Measurements from ENCODE around the gene DUSP8. TPM values are rescaled to one million over a fixed set of nuclear protein-coding genes. Genes with fewer than 3 reads are reported as not detected.

The DUSP8 gene
- total RNA-seq, 1 experiment from 2014 or later, result 2.4 TPM

- TF ChIP-seq ZSCAN18 (CRISPR knock-in tag; IDR thresholded peaks at IDR 0.05), result no peak
- TF ChIP-seq GABPB1 (CRISPR knock-in tag; IDR thresholded peaks at IDR 0.05), result no peak
- no peak for TF ChIP-seq STAT6 (CRISPR knock-in tag; conservative IDR thresholded peaks at IDR 0.05; ENCODE audit: low read depth)
Measured at GRCh38 chr11:1504138-1504537, 67.9 kb downstream of the DUSP8 start (continued).

Other genes with a start within 250 kb of the DUSP8 start
- 22.1 to 34.5 TPM (median 26.2 TPM) in 3 replicates for gene BRSK2, start 182.3 kb downstream of the DUSP8 start, total RNA-seq (2021)
- gene MOB2, start 85.5 kb downstream of the DUSP8 start, total RNA-seq (2021), result 17.7 to 23.4 TPM (median 21.7 TPM) in 3 replicates
- not detected in 3 replicates for gene KRTAP5-1, start 13.0 kb upstream of the DUSP8 start, total RNA-seq (2021)
- not detected in 3 replicates for gene KRTAP5-2, start 26.0 kb upstream of the DUSP8 start, total RNA-seq (2021)
- not detected in 3 replicates for gene KRTAP5-3, start 36.2 kb upstream of the DUSP8 start, total RNA-seq (2021)
- gene KRTAP5-4, start 49.9 kb upstream of the DUSP8 start, total RNA-seq (2021), result not detected in 3 replicates
- gene KRTAP5-5, start 57.5 kb upstream of the DUSP8 start, total RNA-seq (2021), result not detected in 3 replicates
- gene KRTAP5-6, start 124.9 kb upstream of the DUSP8 start, total RNA-seq (2021), result 0.35 TPM in 1 of 3 replicates, not detected in the others
- gene IFITM10, start 178.3 kb upstream of the DUSP8 start, total RNA-seq (2021), result 0.80 to 1.7 TPM (median 1.3 TPM) in 3 replicates
- 194 to 199 TPM (median 198 TPM) in 3 replicates for gene CTSD, start 191.7 kb upstream of the DUSP8 start, total RNA-seq (2021)

Data from WTC11 (cell line).